Fibroblast of skin of back (primary cell): ENCODE measurements around the gene TTC29.
"Not testable (repeated sequence)": the region's sequence is repeated elsewhere in the genome, so short reads cannot be mapped to it uniquely, and the experiment has no call there.

Experiments used
- DNase-seq: peaks from one replicate; pipeline ENCODE4 v3.0.0-alpha.2; 2013

TTC29 gene

GRCh38 chr4:146674829-146675570 lies 270.7 kb downstream of the TTC29 start:
- DNase-seq: no peak

GRCh38 chr4:146663968-146664311 lies 281.7 kb downstream of the TTC29 start:
- not testable (repeated sequence) for DNase-seq

- DNase-seq: no peak
Measured at GRCh38 chr4:146661367-146661766, 284.3 kb downstream of the TTC29 start.
